Esophagus squamous epithelium (tissue), 5 donors: ENCODE measurements around the gene ERVH48-1. TPM values are rescaled to one million over a fixed set of nuclear protein-coding genes. Genes with fewer than 3 reads are reported as not detected.

Source experiments
- DNase-seq: peaks from one replicate; lab custom pipeline; 2025; lab: John Stamatoyannopoulos, UW
- H3K27ac ChIP-seq, 4 donors: fragments of 200-600 bp; sonication (generic); one replicate each; pipeline ENCODE4 v1.5.1; 2016 to 2019; ENCODE audit warnings: mild to moderate bottlenecking in 1 of 4
- H3K27me3 ChIP-seq, 4 donors: fragments of 200-600 bp; sonication (generic); 1 replicate in 3 of 4; 2 replicates in 1 of 4; pipeline versions ENCODE4 v1.5.1 to v1.6.0; 2017 to 2021; ENCODE audit warnings: antibody characterized with exemption in 1 of 4
- H3K36me3 ChIP-seq, 3 donors: fragments of 200-600 bp; sonication (generic); one replicate each; pipeline ENCODE4 v1.5.1; 2016 to 2019
- H3K4me1 ChIP-seq, 3 donors: fragments of 200-600 bp; sonication (generic); one replicate each; pipeline ENCODE4 v1.5.1; 2017 to 2019
- H3K4me3 ChIP-seq, 4 donors: fragments of 200-600 bp; sonication (generic); 1 replicate in 3 of 4; 2 replicates in 1 of 4; pipeline ENCODE4 v1.5.1; 2016 to 2019; ENCODE audit warnings: mild to moderate bottlenecking in 2 of 4, moderate library complexity in 1 of 4
- H3K9me3 ChIP-seq, 3 donors: fragments of 200-600 bp; sonication (generic); one replicate each; pipeline ENCODE4 v1.5.1; 2016 to 2019
- POLR2A ChIP-seq, 4 donors: fragments of 450-650 bp; IDR thresholded peaks; one replicate each; pipeline ENCODE4 v1.6.1; 2017; ENCODE audit warnings: antibody characterized with exemption in 4 of 4, mild to moderate bottlenecking in 4 of 4, moderate library complexity in 3 of 4
- WGBS, 2 donors: methylation state at CpG; one replicate each; pipeline ENCODE4 v1.1.5; 2018; 5-methylcytosine and 5-hydroxymethylcytosine counted together
- intact Hi-C: fragments of 100-400 bp; cut with DNase I; formaldehyde crosslinking; loops from one replicate; pipeline ENCODE4 v1.15.0; 2022
- total RNA-seq, 4 donors: library from RNA; depleted of rRNA; stranded (reverse); fragments of >200 nt; gene quantifications; one replicate each; pipeline ENCODE4 v1.1.0, GENCODE V29; 2016
- TF ChIP-seq, protein P1 (sequence below), 6 experiments: fragments of 450-650 bp in 4 of 6; fragments of 200-600 bp in 2 of 6; sonication (generic) in 2 of 6; IDR thresholded peaks; one replicate each; pipeline ENCODE4 v1.5.1; 2016 to 2019; ENCODE audit warnings: antibody characterized with exemption in 6 of 6, mild to moderate bottlenecking in 4 of 6, moderate library complexity in 4 of 6
- donor health status: DM: yes; HTN: yes; CAD: no.

ERVH48-1 gene
- total RNA-seq, 4 donors from 2014 or later = 0.19 TPM; not detected in 3

DNA sequence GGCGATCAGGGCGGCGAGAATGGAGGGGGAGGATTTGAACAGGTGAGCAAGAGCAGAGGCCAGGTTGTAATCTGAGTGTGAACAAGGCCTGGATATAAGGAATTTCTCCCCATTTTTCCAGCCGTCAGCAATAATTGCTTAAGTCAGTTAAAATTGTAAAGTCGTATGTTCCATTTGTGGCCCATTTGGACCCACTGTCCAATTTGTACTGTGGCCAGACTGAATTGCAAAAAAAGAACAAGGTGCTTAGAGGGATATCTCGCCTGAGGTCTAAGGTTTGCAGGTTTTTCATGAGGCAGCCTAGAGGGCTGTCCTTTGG lies 1.0 kb downstream of the ERVH48-1 start:
- H3K4me3 ChIP-seq = no peak overlapping the region
- no peaks in the 10 kb centered on the region for H3K27me3 ChIP-seq
- WGBS, 2 donors = 91% methylated on average over 6 of the region's 6 CpGs
- intact Hi-C loops = no loop called here
- peaks cover 0 to 12% (median 0%) of the 10 kb centered on the region in 3 donors for H3K4me1 ChIP-seq
- H3K9me3 ChIP-seq = no peaks in the 10 kb centered on the region
- no peak for DNase-seq
- H3K36me3 ChIP-seq = no peaks in the 10 kb centered on the region
- peak overlapping the region in 2 of 4 donors; percentile 50 to 63 for H3K27ac ChIP-seq
- TF ChIP-seq, protein P1, sequence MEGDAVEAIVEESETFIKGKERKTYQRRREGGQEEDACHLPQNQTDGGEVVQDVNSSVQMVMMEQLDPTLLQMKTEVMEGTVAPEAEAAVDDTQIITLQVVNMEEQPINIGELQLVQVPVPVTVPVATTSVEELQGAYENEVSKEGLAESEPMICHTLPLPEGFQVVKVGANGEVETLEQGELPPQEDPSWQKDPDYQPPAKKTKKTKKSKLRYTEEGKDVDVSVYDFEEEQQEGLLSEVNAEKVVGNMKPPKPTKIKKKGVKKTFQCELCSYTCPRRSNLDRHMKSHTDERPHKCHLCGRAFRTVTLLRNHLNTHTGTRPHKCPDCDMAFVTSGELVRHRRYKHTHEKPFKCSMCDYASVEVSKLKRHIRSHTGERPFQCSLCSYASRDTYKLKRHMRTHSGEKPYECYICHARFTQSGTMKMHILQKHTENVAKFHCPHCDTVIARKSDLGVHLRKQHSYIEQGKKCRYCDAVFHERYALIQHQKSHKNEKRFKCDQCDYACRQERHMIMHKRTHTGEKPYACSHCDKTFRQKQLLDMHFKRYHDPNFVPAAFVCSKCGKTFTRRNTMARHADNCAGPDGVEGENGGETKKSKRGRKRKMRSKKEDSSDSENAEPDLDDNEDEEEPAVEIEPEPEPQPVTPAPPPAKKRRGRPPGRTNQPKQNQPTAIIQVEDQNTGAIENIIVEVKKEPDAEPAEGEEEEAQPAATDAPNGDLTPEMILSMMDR (IDR thresholded peaks at IDR 0.05) = no peak
- no peak for TF ChIP-seq POLR2A (IDR thresholded peaks at IDR 0.05)

DNA sequence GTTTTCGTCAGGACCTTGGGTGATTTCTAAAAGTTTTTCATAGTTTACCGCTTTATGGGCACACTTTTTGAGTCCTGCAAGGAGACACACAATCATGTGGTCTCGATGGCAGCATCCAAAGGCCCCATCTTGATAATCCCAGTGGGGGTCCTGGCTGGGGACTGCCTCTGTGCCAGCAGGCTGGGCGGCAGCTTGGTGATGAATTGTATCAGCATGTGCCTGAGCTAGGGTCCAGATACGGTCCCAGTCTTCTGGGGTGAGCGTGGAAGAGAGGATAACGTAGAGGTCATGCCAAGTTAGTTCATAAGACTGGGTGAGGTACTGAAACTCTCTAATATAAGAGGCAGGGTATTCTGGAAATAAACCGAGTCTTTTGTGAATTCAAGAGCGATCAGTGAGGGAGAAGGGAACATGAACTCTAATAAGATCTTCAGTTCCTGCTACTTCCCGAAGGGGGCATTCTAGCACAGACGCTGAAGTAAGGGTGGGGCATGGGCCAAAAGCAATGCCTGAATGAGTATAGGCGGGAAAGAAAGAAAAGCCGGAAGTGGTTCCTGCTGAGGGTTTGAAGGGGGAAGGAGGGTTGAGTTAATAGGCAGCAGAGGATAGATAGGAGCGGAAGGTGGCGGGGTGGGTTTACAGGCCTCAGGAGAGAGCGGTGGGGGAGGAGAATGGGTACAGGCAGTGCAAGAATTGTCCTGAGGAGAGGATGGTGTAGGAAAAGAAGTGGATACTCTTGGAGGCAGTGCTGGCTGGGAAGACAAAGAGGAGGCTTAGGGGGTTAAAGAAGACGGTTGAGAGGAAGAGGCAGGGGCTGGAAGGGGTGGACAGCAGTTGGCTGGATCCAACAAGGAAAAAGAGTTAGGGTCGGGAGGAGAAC lies 1.6 kb downstream of the ERVH48-1 start:
- intact Hi-C loops = no loop called here
- no peaks in the 10 kb centered on the region for H3K9me3 ChIP-seq
- peak overlapping the region in 3 of 4 donors; percentile 38 to 63 (median 50) for H3K27ac ChIP-seq
- H3K4me1 ChIP-seq = peaks cover 0 to 12% (median 0%) of the 10 kb centered on the region in 3 donors
- H3K4me3 ChIP-seq = peak overlapping the region in 2 of 4 donors; percentile 9 to 26
- H3K36me3 ChIP-seq = no peaks in the 10 kb centered on the region
- H3K27me3 ChIP-seq = no peaks in the 10 kb centered on the region
- DNase-seq = no peak
- TF ChIP-seq, protein P1 (IDR thresholded peaks at IDR 0.05) = peak; percentile 64 to 96 (median 89)
- TF ChIP-seq POLR2A (IDR thresholded peaks at IDR 0.05) = no peak
- WGBS, 2 donors = 17 to 25% methylated on average over 16 to 17 of the region's 18 CpGs

DNA sequence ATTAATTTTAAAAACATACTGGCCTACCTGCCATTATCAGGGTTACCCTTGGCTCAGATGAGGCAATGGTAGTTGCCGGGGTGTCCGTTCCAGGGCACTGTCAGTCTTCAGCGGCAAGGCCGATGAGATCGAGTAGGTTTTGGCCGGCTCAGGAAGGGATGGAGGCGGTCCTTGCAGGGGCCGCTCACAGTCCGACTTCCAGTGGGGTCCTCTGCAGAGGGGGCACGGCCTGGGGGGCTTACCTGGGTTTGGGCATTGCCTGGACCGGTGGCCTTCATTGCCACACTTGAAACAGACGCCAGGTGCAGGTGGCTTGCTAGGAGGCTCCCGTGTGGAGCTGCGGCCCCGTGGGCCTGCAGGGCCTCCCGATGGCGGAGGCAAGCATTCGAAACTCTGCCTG lies 2.5 kb downstream of the ERVH48-1 start:
- Histone ChIP-seq H3K27ac (no peak overlapping the region), H3K4me1 (peaks cover 0 to 12% (median 0%) of the 10 kb centered on the region in 3 donors), H3K4me3 (no peak overlapping the region), H3K27me3 (no peaks in the 10 kb centered on the region), H3K36me3 (no peaks in the 10 kb centered on the region), H3K9me3 (no peaks in the 10 kb centered on the region)
- TF ChIP-seq POLR2A (IDR thresholded peaks at IDR 0.05) = no peak
- TF ChIP-seq, protein P1 (IDR thresholded peaks at IDR 0.05) = no peak
- 86 to 93% methylated on average over 13 to 14 of the region's 18 CpGs for WGBS, 2 donors
- intact Hi-C loops = no loop called here
- DNase-seq = no peak

DNA sequence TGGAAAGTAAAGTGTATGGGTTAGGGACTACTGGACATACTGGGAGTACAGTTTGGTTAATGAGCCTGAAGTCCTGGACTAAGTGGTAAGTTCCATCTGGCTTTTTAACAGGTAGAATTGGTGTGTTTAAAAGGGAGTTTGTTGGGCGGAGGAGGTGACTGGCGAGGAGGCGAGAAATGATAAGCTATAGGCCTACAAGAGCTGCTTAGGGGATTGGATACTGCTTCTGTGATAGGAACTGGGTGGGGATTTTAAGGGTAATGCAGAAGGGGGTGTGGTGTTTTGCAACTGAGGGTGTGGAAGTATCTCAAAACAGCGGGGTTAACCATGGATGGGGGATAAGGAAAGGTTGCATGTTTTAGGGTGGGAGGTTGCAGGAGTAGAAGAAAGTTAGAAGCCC lies 3.5 kb downstream of the ERVH48-1 start:
- no peaks in the 10 kb centered on the region for H3K36me3 ChIP-seq
- H3K27me3 ChIP-seq = no peaks in the 10 kb centered on the region
- TF ChIP-seq, protein P1 (IDR thresholded peaks at IDR 0.05) = no peak
- H3K9me3 ChIP-seq = no peaks in the 10 kb centered on the region
- peaks cover 0 to 12% (median 0%) of the 10 kb centered on the region in 3 donors for H3K4me1 ChIP-seq
- WGBS, 2 donors = 84 to 90% methylated on average over 4 of the region's 4 CpGs
- DNase-seq = no peak
- intact Hi-C loops = no loop called here
- no peak overlapping the region for H3K4me3 ChIP-seq
- no peak overlapping the region for H3K27ac ChIP-seq

DNA sequence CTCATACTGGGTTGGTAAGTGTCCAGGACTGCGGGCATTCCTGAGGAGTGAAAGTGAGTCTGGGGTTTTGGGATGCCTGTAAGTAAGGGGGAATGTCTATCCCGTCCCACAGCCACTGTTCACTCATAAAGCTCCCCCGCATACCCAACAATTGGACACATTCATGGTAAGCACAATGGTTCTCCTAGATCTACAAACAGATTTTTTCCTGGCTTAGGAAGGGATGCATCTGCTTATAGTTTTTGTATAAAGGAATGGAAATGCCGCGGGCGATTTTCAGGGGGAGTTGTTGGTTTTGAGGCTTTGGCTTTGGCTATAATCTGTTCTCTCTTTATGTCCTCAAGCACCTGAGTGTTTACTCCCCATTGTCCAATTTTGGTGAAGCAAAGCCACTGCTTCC lies 7.1 kb downstream of the ERVH48-1 start:
- 91 to 98% methylated on average over 6 of the region's 6 CpGs for WGBS, 2 donors

More for the DNA sequence above, 7.1 kb downstream of the ERVH48-1 start:
- Histone ChIP-seq H3K36me3 (peaks cover 0 to 6% (median 0%) of the 10 kb centered on the region in 3 donors), H3K4me1 (no peaks in the 10 kb centered on the region), H3K4me3 (no peak overlapping the region), H3K27ac (no peak overlapping the region), H3K9me3 (no peaks in the 10 kb centered on the region), H3K27me3 (no peaks in the 10 kb centered on the region)
- DNase-seq = no peak
- intact Hi-C loops = no loop called here
- no peak for TF ChIP-seq POLR2A (IDR thresholded peaks at IDR 0.05)
- TF ChIP-seq, protein P1 (IDR thresholded peaks at IDR 0.05) = no peak
